Stimulated activated CD8-positive, alpha-beta memory T cell treated with anti-CD3 and anti-CD28 coated beads, Interleukin-15, amount 100 ng/mL, for 24 hours (primary cell): Measurements from ENCODE around the gene TMEM120B.
"Not testable (repeated sequence)": the region's sequence is repeated elsewhere in the genome, so short reads cannot be mapped to it uniquely, and the experiment has no call there.

Source experiments
- DNase-seq: peaks from one replicate; pipeline ENCODE4 v3.0.0-alpha.2; 2020; ENCODE audit warnings: low read depth

TMEM120B gene

GRCh38 chr12:121712461-121713256 is at the start of gene TMEM120B:
Gene TMEM120B, plus strand, starts transcription at chr12:121712752. Its CDS starts 144 bp downstream, at chr12:121712896.
- peak; percentile 81 for DNase-seq

GRCh38 chr12:121663610-121663929 is 49.0 kb upstream of the TMEM120B start:
- DNase-seq: no peak

DNA sequence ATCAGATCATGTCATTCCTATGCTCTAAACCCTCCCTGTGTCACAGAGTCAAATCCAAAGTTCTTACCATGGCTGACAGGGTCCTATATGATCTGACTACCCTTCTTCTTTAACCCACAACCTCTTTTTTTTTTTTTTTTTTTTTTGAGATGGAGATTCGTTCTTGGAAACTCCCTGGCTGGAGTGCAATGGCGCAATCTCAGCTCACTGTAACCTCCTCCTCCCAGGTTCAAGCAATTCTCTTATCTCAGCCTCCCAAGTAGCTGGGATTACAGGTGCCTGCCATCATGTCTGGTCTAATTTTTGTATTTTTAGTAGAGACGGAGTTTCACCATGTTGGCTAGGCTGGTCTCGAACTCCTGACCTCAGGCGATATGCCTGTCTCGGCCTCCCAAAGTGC is 45.7 kb upstream of the TMEM120B start:
- DNase-seq: not testable (repeated sequence)

- DNase-seq: no peak
Observed at GRCh38 chr12:121668750-121669520, 43.6 kb upstream of the TMEM120B start.

DNA sequence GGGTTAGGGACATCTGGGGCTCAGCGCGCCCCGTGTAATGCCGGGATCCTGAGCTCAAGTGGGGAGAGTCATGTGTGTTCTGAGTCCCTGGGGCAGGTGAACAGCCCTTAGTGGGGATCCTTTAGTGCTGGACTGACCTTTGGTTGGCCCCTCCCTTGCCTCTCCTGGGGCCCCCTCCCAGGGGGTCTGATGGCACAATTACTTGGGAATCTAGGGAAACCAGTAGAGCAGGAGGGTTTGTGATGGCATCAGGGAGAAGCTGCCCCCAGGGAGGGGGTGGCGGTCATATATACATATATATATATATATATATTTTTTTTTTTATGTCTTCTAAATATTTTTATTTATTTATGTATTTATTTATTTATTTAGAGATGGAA is 43.0 kb upstream of the TMEM120B start, which contains the start of gene MORN3:
Gene MORN3 (minus strand): TSS at position 134 of the 380 bp plus-strand sequence. CDS start 171 bp downstream, outside the sequence.
- no peak for DNase-seq

DNA sequence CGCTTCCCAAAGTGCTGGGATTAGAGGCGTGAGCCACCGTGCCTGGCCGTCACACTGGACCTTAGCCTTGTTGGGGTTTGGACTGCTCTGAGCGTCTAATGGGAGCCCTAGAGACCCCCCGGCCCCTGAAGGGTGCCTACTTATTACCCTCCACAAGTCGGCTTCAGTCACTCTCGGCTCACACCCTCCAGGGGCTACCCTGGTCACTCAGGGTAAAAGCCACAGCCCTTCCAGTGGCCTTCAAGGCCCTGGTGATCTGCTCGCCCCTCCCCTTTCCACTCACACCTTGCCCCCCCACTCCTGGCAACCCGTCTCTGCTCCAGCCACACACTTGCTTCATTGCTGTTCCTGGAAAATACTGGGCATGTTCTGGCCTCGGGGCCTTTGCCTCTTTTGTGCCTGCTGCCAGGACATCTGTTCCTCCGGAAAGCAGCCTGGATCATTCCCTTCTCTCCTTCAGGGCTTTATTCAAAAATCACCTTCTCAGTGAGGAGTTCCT is 39.5 kb upstream of the TMEM120B start:
- no peak for DNase-seq

DNA sequence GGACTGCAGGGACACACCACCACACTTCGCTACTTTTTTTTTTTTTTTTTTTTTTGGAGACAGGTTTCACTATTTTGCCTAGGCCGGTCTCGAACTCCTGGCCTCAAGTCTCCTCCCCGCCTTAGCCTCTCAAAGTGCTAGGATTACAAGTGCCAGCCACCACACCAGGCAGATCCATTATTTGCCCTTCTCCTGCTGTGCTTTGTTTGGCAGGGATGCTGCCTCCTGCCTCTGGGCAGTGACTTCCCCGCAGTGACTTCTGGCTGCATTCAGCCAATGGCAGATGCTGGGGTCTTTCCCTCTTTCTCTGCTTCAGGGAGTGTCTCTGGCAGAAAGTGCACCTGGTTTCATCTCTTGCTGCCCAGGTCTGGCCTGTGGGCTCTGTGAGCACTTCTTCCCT is 36.4 kb upstream of the TMEM120B start:
- DNase-seq: no peak

DNA sequence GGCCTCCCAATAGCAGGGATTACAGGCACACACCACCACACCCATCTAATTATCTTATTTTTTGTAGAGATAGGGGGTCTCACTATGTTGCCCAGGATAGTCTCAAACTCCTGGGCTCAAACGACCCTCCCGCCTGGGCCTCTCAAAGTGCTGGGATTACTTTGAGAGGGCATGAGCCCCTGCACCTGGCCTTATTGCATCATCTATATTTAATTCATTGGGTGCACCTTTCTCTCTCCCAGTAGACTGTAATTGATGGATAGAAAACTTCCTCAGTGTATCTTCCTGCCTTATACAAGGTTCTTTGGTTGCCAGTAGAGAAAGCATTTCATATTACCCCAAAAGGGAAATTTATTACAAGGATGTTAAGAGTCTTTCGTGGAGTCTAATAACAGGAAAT is 34.2 kb upstream of the TMEM120B start:
- no peak for DNase-seq

DNA sequence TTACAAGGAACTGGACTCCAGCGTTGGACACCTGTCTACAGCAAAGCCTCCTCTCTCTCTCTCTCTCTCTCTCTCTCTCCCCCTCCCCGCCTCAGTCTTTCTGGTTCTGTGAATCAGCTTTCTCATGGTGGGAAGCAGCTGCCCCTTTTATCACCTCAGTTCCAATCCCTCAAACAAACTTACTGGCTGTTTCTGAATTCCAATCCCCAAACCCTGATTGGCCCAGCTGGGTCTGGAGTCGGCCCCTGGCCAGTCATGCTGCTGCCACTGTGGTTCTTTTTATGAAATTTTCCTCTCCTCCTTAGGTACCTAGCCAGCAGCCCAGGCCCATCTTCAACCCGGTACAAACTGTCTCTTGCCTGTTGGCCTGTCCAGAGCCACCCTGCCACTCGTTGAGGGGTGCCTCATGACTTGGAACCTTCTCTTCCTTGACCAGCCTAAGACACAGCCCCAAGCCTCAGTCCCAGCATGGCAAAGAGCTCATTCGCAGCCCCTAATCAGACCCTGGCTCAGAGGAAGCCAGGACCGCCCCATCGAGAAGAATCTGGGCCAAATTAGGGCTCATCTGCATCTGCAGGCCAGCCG is 33.7 kb upstream of the TMEM120B start:
- no peak for DNase-seq

DNA sequence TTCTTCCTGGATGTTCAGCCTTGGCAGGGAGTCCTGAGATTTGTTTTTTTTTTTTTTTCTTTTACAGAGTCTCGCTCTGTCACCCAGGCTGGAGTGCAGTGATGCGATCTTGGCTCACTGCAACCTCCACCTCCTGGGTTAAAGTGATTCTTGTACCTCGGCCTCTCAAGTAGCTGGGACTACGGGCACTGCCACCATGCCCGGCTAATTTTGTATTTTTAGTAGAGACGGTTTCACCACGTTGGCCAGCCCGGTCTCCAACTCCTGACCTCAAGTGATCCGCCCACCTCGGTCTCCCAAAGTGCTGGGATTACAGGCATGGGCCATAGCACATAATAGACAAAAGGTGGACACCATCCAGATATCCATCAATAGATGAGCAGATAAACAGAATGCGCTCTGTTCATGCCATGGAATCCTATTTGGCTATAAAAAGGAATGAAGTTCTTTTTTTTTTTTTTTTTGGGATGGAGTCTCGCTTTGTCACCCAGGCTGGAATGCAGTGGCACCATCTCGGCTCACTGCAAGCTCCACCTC is 32.8 kb upstream of the TMEM120B start:
- not testable (repeated sequence) for DNase-seq

GRCh38 chr12:121688966-121689365 is 23.6 kb upstream of the TMEM120B start:
- DNase-seq: no peak

DNA sequence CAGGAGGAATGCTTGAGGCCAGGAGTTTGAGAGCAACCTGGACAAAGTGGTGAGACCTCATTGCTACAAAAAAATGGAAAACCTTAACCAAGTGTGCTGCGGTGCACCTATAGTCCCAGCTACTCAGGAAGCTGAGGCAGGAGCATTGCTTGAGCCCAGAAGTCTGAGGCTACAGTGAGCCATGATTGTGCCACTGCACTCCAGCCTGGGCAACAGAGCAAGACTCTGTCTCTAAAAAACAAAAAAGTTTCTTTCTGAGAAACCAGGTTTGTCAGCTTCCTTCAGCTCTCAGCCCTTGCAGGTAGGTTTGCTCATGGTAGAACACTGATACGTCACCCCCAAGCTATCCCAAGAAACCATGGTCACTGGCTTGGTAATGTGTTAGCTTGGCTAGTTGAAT is 23.1 kb upstream of the TMEM120B start:
- no peak for DNase-seq

DNA sequence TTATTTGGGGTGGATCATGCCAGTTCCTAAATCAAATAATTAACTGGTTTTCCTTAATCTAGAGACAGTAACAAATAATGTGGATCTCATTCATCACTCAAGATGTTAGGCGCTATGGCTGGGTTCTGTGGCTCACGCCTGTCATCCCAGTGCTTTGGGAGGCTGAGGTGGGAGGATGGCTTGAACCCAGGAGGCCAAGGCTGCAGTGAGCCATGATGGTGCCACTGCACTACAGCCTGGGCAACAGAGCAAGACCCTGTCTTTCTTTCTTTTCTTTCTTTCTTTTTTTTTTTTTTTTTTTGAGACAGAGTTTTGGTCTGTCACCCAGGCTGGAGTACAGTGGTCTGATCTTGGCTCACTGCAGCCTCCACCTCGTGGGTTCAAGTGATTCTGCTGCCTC is 19.8 kb upstream of the TMEM120B start:
- not testable (repeated sequence) for DNase-seq

- DNase-seq: no peak
Observed at GRCh38 chr12:121693155-121693687, 19.3 kb upstream of the TMEM120B start.

DNA sequence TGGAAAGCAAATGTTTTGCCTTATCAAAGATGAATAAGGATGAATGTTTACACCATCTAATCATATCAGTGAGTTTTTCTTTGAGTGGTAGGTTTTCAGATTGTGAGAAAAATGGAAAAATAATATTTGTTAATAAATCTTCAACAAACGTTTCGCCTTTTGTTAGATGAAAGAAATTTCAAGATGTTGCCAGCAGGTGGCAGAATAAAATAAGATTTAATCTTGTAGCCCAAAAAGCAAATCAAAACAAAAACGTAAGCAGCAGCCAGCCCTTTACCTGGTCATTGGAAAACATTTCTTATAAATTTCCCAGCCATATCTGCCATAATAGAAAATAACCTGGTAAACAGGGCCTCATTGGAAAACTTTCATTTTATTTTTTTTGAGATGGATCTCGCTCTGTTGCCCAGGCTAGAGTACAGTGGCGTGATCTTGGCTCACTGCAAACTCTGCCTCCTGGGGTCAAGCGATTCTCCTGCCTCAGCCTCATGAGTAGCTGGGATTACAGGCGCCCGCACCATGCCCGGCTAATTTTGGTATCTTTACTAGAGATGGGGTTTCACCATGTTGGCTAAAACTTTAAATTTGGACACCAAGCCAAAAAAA is 15.4 kb upstream of the TMEM120B start:
- no peak for DNase-seq

- not testable (repeated sequence) for DNase-seq
Observed at GRCh38 chr12:121697861-121698260, 14.7 kb upstream of the TMEM120B start.

GRCh38 chr12:121701667-121702277 is 10.8 kb upstream of the TMEM120B start:
- DNase-seq: no peak

DNA sequence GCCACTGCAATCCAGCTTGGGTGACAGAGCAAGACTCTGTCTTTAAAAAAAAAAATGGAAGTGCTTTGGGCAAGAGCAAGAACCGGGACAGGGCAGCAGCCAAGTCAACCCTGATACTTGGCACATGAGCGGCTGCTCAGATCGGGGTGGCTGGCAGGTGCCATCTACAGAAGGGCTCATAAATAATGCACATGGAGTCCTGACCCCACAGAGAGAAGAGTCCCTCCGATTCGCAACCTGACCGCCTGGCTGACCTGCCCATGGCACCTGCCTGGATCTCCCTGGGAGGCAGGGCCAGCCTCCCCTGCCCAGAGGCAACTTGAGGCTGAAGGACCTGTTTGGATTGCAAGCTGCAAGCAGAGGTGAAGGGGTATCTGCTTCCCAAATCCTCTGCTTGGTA is 9.6 kb upstream of the TMEM120B start:
- DNase-seq: no peak

GRCh38 chr12:121705514-121705913 is 7.0 kb upstream of the TMEM120B start:
- no peak for DNase-seq

DNA sequence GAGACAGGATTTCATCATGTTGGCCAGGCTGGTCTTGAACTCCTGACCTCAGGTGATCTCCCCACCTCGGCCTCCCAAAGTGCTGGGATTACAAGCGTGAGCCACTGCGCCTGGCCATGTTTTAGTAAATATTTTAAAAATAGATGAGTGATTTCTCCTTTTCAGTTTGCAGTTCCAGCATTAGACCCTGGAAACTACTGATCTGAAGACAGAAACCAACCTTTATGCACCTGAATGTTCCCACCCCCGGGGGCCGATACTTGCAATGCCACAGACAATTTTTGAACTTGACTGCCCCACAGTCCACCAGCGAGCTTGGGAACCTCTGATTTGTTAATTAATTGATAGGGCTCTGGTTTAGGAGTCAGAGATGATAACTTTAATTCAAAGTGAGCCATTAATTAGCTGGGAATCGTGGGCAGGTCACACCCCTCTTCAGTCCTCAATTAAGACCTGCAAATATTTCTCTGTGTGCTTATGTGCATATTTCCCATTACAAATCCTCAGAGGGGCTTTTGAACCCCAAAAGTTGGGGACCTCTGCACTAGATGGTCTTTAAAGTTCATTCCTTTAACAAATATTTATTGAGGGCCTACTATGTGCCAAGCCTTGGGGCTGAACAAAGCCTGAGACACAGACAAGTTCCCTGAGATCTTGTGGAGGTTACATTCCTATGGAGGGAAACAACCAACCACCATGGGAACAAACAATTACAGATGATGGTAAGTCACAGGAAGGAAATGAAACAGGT is 4.1 kb upstream of the TMEM120B start:
- no peak for DNase-seq

- not testable (repeated sequence) for DNase-seq
Observed at GRCh38 chr12:121709064-121709424, 3.5 kb upstream of the TMEM120B start.
